HepG2 (cell line): ENCODE results near the gene FANCE. TPM values are rescaled to one million over a fixed set of nuclear protein-coding genes. Genes with fewer than 3 reads are reported as not detected.

ENCODE experiments used
- BRCA1 ChIP-seq: sonication (generic); formaldehyde crosslinking; IDR thresholded peaks from 2 replicates; pipeline ENCODE4 v1.4.0; 2020; ENCODE audit warnings: missing genetic modification reagents
- ELF4 ChIP-seq: sonication (generic); formaldehyde crosslinking; IDR thresholded peaks from 2 replicates; pipeline ENCODE4 v1.5.0; 2020; ENCODE audit warnings: missing genetic modification reagents, mild to moderate bottlenecking, moderate library complexity, borderline replicate concordance
- FOXA3 ChIP-seq: IDR thresholded peaks from 2 replicates; pipeline ENCODE4 v1.6.1; 2016; ENCODE audit warnings: missing genetic modification reagents, missing compliant biosample characterization
- MAFF ChIP-seq: IDR thresholded peaks from 2 replicates; pipeline ENCODE4 v1.6.1; 2011; ENCODE audit warnings: low read depth, low read length, improper control_type of control experiment
- NFRKB ChIP-seq: fragments of 450-650 bp; IDR thresholded peaks from 2 replicates; pipeline ENCODE4 v1.6.1; 2017
- NR1H2 ChIP-seq: sonication (generic); formaldehyde crosslinking; IDR thresholded peaks from 2 replicates; pipeline ENCODE4 v1.8.1; 2022; ENCODE audit warnings: low read depth, missing genetic modification reagents, borderline replicate concordance
- RNF219 ChIP-seq: sonication (generic); formaldehyde crosslinking; IDR thresholded peaks from 2 replicates; pipeline ENCODE4 v1.5.0; 2020; ENCODE audit warnings: mild to moderate bottlenecking, missing genetic modification reagents
- SATB2 ChIP-seq: sonication (generic); formaldehyde crosslinking; IDR thresholded peaks from 2 replicates; pipeline ENCODE4 v1.5.0; 2020; ENCODE audit warnings: missing genetic modification reagents
- SYNCRIP ChIP-seq: fragments of 200-400 bp; formaldehyde crosslinking; IDR thresholded peaks from 2 replicates; pipeline ENCODE4 v1.6.1; 2018; ENCODE audit warnings: mild to moderate bottlenecking, low read depth, low read length; ENCODE audit not compliant: insufficient read depth
- TCF7 ChIP-seq: sonication (generic); IDR thresholded peaks from 2 replicates; pipeline ENCODE4 v1.6.1; 2016; ENCODE audit warnings: antibody characterized with exemption, low read depth
- ZBTB34 ChIP-seq: sonication (generic); formaldehyde crosslinking; IDR thresholded peaks from 2 replicates; pipeline ENCODE4 v1.8.0; 2022; ENCODE audit warnings: mild to moderate bottlenecking, missing genetic modification reagents
- ZFP62 ChIP-seq: sonication (generic); formaldehyde crosslinking; IDR thresholded peaks from 2 replicates; pipeline ENCODE4 v1.4.0; 2020; ENCODE audit warnings: missing genetic modification reagents
- ZNF207 ChIP-seq: fragments of 450-650 bp; IDR thresholded peaks from 2 replicates; pipeline ENCODE4 v1.6.1; 2016; ENCODE audit warnings: antibody characterized with exemption, borderline replicate concordance
- ZNF331 ChIP-seq: sonication (generic); formaldehyde crosslinking; IDR thresholded peaks from 2 replicates; pipeline ENCODE4 v1.4.0; 2020; ENCODE audit warnings: missing genetic modification reagents
- polyA plus RNA-seq, 8 experiments: library from polyadenylated mRNA; depleted of rRNA in 3 of 8; stranded (reverse) in 7 of 8; unstranded in 1 of 8; fragments of >200 nt; fragmentation: Illumina TruSeq in 4 of 8; extraction: Trizol in 4 of 8; gene quantifications; 2 replicates each; pipeline versions ENCODE4 v1.2.1 to v1.2.3, GENCODE V29; 2011 to 2016; ENCODE audit warnings: low read depth in 4 of 8, missing spikeins in 1 of 8, mixed read lengths in 1 of 8; ENCODE audit not compliant: insufficient read depth in 1 of 8
- total RNA-seq, 5 experiments: library from RNA; depleted of rRNA; stranded (reverse); fragments of >200 nt; fragmentation: Illumina TruSeq; extraction: Trizol; gene quantifications; 2 replicates each; pipeline ENCODE4 v1.2.3, GENCODE V29; 2016; ENCODE audit warnings: low read depth in 1 of 5
- TF ChIP-seq, protein P1 (sequence below), 2 experiments: fragments of 450-650 bp in 1 of 2; sonication (generic) in 1 of 2; formaldehyde crosslinking in 1 of 2; IDR thresholded peaks; 2 replicates each; pipeline versions ENCODE4 v1.6.1 to v1.8.0; 2016 to 2022; ENCODE audit warnings: antibody characterized with exemption in 1 of 2, mild to moderate bottlenecking in 1 of 2, missing genetic modification reagents in 1 of 2

Gene FANCE
- total and polyA plus RNA-seq, 2 of the 13 experiments (the other 11 are each of a cell fraction or from before 2014, with no cell fraction given), result 7.1 to 11.2 TPM

DNA sequence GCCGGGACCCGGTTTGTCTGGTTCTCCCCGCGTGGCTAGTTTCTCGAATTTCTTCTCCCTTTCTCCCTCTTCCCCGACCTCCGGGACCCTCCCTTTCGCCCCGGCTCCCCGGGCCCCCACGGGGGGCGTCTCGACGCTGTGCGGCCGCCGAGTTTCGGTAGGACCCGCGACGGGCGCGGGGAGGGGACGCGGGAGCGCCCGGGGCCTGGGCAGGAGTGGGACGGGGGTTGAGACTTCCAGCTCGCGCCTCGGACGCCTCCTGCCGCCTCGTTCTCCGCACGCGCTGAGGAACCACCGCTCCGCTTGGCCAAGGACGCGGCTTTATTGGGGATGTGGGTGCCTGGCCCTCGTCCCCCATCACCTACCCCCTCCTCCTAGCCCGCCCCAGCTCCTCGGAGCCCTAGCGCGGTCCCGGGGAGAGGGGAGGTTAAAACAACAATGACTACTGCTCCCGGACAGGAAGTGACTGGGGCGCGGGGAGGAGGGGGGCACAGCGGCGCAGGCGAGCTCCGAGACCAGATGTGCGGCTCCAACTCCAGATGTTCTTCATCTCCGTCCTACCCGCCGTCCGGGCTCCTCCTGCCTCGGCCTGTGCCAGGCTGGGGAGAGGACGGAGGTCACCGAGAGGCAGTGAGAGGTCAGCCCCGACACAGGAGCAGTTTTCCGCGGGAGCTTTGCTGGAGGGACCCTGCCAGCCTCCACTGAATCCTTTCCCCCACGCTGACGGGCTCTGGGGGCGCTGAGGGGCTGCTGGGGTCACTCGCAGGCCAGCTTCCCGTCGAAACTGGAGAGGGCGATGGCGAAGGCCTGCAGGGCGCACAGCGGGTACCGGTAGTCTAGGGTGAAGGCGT, 45.7 kb downstream of the FANCE start (continued):
- TF ChIP-seq, protein P1, sequence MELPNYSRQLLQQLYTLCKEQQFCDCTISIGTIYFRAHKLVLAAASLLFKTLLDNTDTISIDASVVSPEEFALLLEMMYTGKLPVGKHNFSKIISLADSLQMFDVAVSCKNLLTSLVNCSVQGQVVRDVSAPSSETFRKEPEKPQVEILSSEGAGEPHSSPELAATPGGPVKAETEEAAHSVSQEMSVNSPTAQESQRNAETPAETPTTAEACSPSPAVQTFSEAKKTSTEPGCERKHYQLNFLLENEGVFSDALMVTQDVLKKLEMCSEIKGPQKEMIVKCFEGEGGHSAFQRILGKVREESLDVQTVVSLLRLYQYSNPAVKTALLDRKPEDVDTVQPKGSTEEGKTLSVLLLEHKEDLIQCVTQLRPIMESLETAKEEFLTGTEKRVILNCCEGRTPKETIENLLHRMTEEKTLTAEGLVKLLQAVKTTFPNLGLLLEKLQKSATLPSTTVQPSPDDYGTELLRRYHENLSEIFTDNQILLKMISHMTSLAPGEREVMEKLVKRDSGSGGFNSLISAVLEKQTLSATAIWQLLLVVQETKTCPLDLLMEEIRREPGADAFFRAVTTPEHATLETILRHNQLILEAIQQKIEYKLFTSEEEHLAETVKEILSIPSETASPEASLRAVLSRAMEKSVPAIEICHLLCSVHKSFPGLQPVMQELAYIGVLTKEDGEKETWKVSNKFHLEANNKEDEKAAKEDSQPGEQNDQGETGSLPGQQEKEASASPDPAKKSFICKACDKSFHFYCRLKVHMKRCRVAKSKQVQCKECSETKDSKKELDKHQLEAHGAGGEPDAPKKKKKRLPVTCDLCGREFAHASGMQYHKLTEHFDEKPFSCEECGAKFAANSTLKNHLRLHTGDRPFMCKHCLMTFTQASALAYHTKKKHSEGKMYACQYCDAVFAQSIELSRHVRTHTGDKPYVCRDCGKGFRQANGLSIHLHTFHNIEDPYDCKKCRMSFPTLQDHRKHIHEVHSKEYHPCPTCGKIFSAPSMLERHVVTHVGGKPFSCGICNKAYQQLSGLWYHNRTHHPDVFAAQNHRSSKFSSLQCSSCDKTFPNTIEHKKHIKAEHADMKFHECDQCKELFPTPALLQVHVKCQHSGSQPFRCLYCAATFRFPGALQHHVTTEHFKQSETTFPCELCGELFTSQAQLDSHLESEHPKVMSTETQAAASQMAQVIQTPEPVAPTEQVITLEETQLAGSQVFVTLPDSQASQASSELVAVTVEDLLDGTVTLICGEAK (IDR thresholded peaks at IDR 0.05), result no peak
- TF ChIP-seq, protein P1 (CRISPR knock-in tag; IDR thresholded peaks at IDR 0.05), result peak; percentile 56
- TF ChIP-seq ELF4 (no peak), ZNF207 (no peak), BRCA1 (CRISPR knock-in tag) (peak; percentile 42; the same call in 1 of the 2 replicates), ZNF331 (peak; percentile 66; the same call in 1 of the 2 replicates), ZBTB34 (CRISPR knock-in tag) (no peak; the same call in 1 of the 2 replicates), FOXA3 (CRISPR knock-in tag) (no peak), NR1H2 (CRISPR knock-in tag) (peak; percentile 72; the same call in 1 of the 2 replicates), ZFP62 (CRISPR knock-in tag) (no peak), SATB2 (CRISPR knock-in tag) (peak; percentile 95), RNF219 (CRISPR knock-in tag) (no peak), MAFF (no peak), SYNCRIP (no peak), NFRKB (no peak), TCF7 (no peak)
